ENCODE data around the gene COL23A1.

DNA sequence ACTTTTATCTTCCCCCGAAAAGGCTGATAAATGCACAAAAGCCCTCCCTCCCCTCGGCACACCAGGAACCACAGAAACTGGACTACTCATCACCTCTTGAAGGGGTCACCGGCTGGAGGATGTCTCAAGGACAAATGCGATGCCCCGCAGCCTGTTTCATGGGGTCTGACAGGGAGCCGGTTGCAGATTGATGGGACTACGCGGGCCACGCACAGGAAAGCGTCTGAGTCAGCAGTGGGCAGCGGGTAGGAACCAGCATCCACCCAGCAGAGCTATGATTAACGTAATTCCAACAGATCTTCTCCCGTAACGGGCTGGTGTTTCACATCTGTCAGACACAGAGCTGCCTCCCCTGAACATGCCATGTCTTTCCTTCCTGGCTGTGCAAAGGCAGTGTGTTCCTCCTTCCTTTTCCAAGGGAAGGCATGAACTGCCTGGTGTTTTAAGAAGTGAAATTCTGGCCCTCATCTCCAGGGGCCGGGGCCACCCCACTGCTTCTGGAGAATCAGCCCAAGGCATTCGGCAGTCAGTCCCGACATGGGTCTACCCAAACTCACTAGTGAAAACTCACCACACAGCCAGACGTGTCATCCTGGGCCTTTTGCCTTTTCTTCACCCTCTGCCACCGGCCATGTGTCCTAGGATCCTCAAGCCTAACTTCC is 213.1 kb downstream of the COL23A1 start:
- TF ChIP-seq, protein P1, sequence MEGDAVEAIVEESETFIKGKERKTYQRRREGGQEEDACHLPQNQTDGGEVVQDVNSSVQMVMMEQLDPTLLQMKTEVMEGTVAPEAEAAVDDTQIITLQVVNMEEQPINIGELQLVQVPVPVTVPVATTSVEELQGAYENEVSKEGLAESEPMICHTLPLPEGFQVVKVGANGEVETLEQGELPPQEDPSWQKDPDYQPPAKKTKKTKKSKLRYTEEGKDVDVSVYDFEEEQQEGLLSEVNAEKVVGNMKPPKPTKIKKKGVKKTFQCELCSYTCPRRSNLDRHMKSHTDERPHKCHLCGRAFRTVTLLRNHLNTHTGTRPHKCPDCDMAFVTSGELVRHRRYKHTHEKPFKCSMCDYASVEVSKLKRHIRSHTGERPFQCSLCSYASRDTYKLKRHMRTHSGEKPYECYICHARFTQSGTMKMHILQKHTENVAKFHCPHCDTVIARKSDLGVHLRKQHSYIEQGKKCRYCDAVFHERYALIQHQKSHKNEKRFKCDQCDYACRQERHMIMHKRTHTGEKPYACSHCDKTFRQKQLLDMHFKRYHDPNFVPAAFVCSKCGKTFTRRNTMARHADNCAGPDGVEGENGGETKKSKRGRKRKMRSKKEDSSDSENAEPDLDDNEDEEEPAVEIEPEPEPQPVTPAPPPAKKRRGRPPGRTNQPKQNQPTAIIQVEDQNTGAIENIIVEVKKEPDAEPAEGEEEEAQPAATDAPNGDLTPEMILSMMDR (conservative IDR thresholded peaks at IDR 0.05 in 1 of 2, IDR thresholded peaks at IDR 0.05 in 1 of 2; ENCODE audit: low read depth in 1 of 2, low read length in 2 of 2): no peak
- TF ChIP-seq EZH2 (IDR thresholded peaks at IDR 0.05; ENCODE audit: low read length, missing control alignments): no peak

Data from fibroblast of lung (primary cell).